ENCODE measurements around the gene SCYGR3. TPM values are rescaled to one million over a fixed set of nuclear protein-coding genes. Genes with fewer than 3 reads are reported as not detected.

The SCYGR3 gene
- total and polyA plus RNA-seq, 2 of the 8 experiments (the other 6 are each of a cell fraction or from before 2014, with no cell fraction given), result not detected

DNA sequence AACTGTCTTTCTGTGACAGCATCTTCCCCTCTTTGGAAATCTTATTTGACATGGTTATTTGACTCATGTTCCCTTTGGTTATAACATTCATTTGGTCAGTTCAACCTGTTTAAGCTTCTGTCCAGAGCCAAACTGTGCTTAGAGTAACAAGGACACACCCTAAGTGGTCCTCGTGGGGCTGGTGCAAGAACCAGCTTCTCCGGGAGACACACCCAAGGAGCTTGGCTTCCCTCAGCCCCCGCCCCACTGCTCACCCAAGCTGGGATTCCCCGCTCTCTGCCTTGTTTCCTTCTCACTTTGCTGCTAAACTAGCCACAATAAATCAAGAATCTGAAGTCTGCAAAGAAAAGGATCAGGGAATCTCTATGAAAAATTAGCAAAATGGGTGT, 1.4 kb downstream of the SCYGR3 start (continued):
- TF ChIP-seq SIN3A (conservative IDR thresholded peaks at IDR 0.05 in 1 of 2, IDR thresholded peaks at IDR 0.05 in 1 of 2; ENCODE audit: low read depth in 1 of 2, low read length in 2 of 2) (no peak), HDAC2 (IDR thresholded peaks at IDR 0.05; ENCODE audit: borderline replicate concordance in 1 of 2, low read depth in 2 of 2, low read length in 2 of 2) (no peak), ZNF274 (IDR thresholded peaks at IDR 0.05; ENCODE audit: borderline replicate concordance, extremely low read depth, low read length) (no peak), TEAD4 (IDR thresholded peaks at IDR 0.05; ENCODE audit: low read depth, low read length) (no peak), TAF7 (optimal IDR thresholded peaks at IDR 0.05; ENCODE audit: borderline replicate concordance, low read depth, low read length) (no peak), POLR2A (IDR thresholded peaks at IDR 0.05; ENCODE audit: control extremely low read depth in 1 of 2, low read depth in 2 of 2, low read length in 2 of 2) (no peak)
- TF ChIP-seq, protein P1, sequence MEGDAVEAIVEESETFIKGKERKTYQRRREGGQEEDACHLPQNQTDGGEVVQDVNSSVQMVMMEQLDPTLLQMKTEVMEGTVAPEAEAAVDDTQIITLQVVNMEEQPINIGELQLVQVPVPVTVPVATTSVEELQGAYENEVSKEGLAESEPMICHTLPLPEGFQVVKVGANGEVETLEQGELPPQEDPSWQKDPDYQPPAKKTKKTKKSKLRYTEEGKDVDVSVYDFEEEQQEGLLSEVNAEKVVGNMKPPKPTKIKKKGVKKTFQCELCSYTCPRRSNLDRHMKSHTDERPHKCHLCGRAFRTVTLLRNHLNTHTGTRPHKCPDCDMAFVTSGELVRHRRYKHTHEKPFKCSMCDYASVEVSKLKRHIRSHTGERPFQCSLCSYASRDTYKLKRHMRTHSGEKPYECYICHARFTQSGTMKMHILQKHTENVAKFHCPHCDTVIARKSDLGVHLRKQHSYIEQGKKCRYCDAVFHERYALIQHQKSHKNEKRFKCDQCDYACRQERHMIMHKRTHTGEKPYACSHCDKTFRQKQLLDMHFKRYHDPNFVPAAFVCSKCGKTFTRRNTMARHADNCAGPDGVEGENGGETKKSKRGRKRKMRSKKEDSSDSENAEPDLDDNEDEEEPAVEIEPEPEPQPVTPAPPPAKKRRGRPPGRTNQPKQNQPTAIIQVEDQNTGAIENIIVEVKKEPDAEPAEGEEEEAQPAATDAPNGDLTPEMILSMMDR (IDR thresholded peaks at IDR 0.05; ENCODE audit: control extremely low read depth in 1 of 3, insufficient read depth in 1 of 3, low read depth in 1 of 3, low read length in 3 of 3), result no peak
